ENCODE measurements around the gene SMARCAD1.
A peak's percentile ranks its signal among the peaks of the same experiment; 100 is the strongest.
"Not testable (repeated sequence)": the region's sequence is repeated elsewhere in the genome, so short reads cannot be mapped to it uniquely, and the experiment has no call there.

The SMARCAD1 gene

DNA sequence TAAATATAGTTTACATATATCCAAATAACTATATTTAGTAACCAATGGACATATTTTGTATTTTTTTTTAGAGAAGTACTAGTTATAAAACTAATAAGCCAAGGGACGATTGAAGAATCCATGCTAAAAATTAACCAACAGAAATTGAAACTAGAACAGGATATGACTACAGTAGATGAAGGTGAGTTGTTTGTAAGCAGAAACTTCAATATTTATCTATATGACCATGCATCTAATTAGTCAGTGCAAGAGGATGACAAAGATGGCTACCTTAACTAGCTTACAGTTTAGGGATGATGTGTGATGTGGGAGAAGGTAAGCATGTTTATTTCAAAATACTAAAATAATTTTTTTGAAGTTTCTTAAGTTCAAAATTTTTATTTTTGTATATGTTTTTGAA, 77.2 kb downstream of the SMARCAD1 start:
- in situ Hi-C loops (cut with MboI; ENCODE audit: low pct_unique_long_range_greater_than_20kb, low sequenced_read_pairs) = no loop called here
- no peak for DNase-seq

DNA sequence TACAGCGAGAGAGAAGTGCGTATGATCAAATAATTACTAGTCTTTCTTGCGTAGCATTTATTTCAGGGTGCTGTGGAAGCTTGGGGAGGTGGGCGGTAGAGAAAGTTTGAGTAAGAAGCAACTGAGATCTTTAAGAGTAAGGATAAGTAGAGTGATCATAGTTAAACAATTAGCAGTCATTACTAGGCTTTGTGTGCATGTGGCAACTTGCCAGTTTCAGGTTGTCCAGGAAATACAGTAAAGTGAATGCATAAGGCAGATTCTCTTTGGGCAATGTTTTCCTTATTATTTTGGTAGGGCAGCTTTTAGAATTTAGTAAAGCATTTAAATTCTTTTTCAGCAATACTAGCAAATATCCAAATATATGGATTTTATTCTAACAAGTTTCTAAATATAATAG, 78.0 kb downstream of the SMARCAD1 start:
- in situ Hi-C loops (cut with MboI; ENCODE audit: low pct_unique_long_range_greater_than_20kb, low sequenced_read_pairs) = no loop called here
- no peak for DNase-seq

DNA sequence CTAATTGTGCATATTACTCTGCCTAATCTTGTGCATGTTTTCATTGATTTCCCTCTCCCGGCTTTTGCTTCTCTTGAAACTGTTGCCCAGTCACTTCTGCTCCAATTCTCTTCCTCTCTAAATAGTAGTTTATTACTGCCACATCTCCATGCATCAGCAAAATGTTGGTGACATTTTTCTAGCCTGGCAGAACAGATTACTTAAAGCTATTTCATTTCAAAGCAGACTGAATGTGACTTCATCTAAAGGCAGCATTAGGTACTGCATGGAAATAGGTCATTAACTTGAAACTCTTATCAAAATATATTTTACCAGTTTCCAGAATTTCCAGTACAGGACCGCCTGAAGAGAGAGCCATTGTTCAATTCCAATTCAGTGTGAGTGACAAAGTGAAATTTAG, 82.6 kb downstream of the SMARCAD1 start:
- in situ Hi-C loops (cut with MboI; ENCODE audit: low pct_unique_long_range_greater_than_20kb, low sequenced_read_pairs) = no loop called here
- no peak for DNase-seq

DNA sequence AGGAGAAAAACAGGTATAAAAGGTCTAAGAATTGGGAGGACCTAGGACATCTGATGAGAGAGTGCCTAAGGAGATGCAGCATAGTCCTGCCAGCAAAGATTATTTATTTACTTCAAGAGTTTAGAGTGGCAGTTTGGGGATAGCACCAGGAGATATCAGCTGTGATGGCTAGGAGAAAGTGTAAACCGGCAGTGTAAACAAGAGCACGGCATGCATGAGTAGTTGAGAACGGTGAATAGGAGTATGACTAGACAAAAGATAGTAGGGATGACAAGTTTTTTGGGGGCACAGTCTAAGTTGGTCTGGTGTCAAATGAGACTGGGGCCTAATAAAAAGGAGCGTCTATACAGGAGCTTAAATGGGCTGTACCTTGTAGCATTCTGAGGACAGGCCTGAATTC, 86.3 kb downstream of the SMARCAD1 start:
- in situ Hi-C loops (cut with MboI; ENCODE audit: low pct_unique_long_range_greater_than_20kb, low sequenced_read_pairs) = not testable (repeated sequence)

DNA sequence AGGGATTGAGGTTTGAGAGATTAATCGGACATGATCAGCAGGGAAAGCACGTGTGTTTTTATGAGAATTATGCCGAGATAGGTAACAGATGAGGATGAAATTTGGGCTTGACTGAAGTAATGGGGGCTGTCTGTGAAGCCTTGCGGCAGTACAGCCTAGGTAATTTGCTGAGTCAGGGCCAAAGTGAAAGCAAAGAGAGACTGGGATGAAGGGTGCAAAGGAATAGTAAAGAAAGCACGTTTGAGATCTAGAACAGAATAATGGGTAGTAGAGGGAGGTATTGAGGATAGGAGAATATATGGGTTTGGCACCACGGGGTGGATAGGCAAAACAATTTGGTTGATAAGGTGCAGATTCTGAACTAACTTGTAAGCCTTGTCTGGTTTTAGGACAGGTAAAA, 87.8 kb downstream of the SMARCAD1 start:
- DNase-seq; in situ Hi-C loops (cut with MboI; ENCODE audit: low pct_unique_long_range_greater_than_20kb, low sequenced_read_pairs): not testable (repeated sequence)

More for the DNA sequence above, 86.3 kb downstream of the SMARCAD1 start:
- not testable (repeated sequence) for DNase-seq

DNA sequence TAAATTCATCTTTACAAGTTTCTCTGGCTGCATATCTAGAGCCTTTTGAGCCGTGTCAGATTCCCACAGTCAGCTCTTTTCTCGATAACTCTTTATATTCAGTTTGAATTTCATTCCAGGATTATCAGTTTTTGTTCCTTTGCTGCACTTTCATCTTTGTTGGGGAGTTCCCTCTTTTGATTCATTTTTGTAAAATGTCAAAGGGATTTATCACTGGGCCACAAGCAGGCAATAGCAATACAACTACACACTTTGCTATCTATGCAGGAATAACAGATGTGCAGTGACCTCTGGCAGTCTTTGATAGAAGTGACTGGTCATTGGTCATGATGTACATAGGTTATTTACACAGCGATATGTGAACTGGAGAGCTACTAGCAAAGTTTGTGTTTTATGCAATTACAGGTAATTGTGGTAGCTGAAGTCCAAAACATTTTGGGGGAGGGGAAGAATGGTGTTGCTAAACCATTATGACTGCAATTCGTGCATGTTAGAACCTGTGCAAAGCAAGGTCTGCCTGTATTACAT, 91.1 kb downstream of the SMARCAD1 start:
- in situ Hi-C loops (cut with MboI; ENCODE audit: low pct_unique_long_range_greater_than_20kb, low sequenced_read_pairs) = no loop called here
- no peak for DNase-seq

DNA sequence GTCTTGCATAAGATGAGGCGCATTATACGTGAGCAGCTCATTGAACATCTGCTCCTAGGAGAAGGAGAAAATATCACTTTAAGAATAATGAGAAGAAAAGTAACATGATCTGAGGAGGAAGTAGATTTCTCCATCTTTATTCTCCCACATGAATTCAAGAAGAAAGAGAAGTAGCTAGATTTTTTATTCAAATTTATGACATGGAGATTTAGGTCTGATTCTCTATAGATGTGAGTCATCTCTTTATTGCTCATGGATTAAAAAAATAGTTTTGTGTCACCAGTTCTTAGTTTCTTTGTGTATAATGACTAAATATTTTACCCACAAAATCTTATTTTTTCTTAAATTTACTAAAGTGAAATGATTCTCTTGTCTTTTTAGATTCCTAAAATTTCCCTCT, 94.5 kb downstream of the SMARCAD1 start:
- no peak for DNase-seq
- in situ Hi-C loops (cut with MboI; ENCODE audit: low pct_unique_long_range_greater_than_20kb, low sequenced_read_pairs) = no loop called here

DNA sequence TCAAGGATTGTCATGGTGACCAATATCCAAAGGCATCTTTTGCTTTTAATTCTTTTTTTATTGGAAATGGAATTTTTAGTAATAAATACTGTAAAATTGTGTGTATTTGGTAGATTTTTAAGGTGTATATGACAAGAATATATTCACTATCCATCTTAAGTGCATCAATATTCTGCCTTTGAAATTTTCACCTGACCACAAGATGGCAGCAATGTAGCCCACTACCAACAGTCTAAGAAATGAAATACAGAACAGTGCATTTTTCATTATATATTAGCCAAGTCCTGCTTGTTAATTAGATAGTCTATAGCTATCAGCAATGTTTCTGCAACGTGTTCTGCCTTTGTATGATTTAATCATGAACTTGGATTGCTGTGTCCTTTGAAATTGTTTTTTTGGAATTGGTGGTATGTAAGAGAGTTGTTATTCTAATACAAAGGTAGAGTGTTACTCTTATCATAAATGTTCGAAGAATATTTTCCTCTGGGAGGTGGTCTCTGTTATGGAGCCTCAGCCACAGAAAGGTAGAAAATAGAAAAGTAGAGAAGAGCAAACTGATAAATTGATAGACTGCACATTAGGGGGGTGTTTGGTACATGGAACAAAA, 96.8 kb downstream of the SMARCAD1 start:
- in situ Hi-C loops (cut with MboI; ENCODE audit: low pct_unique_long_range_greater_than_20kb, low sequenced_read_pairs) = no loop called here
- peak; percentile 57 for DNase-seq

DNA sequence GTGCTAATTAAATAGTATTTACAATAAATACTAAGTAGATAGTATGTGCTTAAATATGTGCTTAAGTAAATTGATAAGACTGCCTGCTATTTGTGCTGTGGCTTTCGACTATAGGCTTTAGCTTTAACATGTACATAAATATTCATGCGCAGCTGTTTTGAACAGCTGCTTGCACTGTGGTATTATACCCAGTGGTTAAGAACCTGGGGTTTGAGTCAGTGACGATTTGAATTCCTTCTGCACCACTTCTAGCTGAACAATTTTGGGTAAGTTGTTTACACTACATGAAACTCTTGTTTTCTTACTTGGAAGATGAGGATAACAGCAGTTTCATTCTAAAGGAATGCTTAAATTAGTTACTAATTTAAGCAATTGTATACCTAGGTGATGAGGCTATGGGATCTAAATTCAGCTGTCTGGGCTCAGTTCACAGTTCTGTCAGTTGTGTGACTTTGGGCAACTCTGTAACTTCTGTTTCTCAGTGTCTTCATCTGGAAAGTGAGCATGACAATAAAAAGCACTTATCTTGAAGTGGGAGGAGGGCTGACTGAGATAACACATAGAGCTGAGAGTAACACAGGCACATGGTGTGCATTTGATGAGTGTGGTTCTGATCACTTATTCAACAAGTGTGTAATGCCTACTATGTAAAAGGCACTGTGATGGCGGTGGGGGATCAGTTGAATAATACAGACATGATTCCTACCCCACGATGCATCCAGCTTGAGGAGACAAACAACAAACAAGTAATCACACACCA, 98.0 kb downstream of the SMARCAD1 start:
- in situ Hi-C loops (cut with MboI; ENCODE audit: low pct_unique_long_range_greater_than_20kb, low sequenced_read_pairs) = no loop called here
- DNase-seq = no peak

DNA sequence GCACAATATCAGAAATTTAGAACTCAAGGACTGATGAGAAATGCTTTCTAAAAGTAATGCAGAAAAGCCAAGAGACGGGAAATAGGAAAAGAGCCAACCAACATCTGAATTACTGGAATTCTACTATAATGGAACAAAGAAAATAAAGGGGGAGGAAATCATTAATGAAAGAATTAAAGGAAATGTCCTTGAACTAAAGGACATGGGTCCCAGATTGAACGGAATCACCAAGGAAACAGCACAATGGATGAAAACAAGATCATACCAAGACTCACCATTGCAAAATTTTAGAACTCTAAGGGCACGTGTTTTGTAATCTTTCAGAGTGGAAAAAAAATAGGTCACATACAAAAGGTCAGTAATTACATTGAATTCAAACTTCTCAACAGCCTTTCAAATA, 99.0 kb downstream of the SMARCAD1 start:
- in situ Hi-C loops (cut with MboI; ENCODE audit: low pct_unique_long_range_greater_than_20kb, low sequenced_read_pairs) = no loop called here
- DNase-seq = no peak

DNA sequence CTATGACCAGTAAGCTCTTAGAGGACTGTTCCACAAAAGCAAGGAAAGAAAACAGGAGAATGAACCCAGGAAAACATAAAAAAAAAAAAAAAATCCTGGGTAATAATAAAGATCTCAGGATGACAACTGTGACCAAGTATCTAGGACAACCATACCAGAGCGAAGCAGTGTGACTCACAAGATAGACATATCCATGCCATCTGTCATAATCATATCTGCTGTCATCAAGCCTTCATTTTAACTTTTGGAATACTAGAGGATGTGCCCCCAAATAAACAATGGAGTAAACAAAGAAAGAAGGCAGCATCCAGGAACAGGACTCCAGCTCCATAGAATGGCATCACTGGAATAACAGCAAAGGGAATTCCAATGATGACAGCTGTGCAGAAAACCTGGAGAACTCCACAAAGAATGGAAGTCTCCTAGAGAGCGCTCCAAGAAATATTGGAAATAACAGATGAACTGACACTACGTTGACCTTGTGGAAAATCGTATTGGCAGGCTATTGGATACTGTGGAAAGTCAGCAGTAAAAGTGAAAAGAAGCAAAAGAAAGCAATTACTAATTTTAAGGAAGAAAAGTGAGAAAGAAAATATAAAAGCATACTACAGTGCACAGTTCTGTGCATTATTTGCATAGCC, 99.7 kb downstream of the SMARCAD1 start:
- in situ Hi-C loops (cut with MboI; ENCODE audit: low pct_unique_long_range_greater_than_20kb, low sequenced_read_pairs) = no loop called here
- DNase-seq = no peak

DNA sequence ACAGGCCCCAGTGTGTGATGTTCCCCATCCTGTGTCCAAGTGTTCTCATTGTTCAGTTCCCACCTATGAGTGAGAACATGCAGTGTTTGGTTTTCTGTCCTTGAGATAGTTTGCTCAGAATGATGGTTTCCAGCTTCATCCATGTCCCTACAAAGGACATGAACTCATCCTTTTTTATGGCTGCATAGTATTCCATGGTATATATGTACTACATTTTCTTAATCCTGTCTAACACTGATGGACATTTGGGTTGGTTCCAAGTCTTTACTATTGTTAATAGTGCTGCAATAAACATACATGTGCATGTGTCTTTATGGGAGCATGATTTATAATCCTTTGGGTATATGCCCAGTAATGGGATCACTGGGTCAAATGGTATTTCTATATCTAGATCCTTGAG, 112.3 kb downstream of the SMARCAD1 start:
- DNase-seq; in situ Hi-C loops (cut with MboI; ENCODE audit: low pct_unique_long_range_greater_than_20kb, low sequenced_read_pairs): not testable (repeated sequence)

DNA sequence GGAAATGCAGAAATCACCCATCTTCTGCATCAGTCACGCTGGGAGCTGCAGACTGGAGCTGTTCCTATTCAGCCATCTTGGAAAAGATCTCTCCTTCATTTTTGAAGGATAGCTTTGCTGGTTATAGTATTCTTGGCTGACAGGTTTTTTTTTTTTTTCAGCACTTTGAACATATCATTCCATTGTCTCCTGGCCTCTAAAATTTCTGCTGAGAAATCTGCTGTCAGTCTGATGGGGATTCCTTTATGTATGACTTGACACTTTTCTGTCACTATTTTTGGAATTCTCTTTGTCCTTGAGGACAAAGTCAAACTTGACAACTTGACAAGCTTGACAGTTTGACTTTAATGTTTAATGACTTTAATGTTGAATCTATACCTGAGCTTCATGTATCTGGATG, 118.2 kb downstream of the SMARCAD1 start:
- in situ Hi-C loops (cut with MboI; ENCODE audit: low pct_unique_long_range_greater_than_20kb, low sequenced_read_pairs) = no loop called here
- DNase-seq = no peak

DNA sequence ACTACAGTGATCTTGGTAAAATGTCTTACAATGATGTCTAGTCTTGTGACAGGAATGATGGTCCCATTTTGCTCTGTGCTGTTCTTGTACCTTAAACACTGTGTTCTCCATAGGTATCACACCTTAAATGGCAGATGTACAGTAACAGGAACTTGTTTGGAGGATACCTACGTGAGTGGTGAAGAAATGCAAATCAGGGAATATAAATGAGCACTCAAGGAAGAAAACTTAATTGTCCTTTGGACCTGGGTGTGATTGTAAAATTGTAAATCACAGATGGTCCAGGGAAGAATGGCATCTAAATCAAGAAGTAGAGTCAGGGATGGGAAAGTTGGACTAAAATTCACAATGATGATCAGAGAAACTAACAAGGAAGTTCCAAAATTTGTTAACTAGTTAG, 122.3 kb downstream of the SMARCAD1 start:
- DNase-seq = no peak
- in situ Hi-C loops (cut with MboI; ENCODE audit: low pct_unique_long_range_greater_than_20kb, low sequenced_read_pairs) = no loop called here

DNA sequence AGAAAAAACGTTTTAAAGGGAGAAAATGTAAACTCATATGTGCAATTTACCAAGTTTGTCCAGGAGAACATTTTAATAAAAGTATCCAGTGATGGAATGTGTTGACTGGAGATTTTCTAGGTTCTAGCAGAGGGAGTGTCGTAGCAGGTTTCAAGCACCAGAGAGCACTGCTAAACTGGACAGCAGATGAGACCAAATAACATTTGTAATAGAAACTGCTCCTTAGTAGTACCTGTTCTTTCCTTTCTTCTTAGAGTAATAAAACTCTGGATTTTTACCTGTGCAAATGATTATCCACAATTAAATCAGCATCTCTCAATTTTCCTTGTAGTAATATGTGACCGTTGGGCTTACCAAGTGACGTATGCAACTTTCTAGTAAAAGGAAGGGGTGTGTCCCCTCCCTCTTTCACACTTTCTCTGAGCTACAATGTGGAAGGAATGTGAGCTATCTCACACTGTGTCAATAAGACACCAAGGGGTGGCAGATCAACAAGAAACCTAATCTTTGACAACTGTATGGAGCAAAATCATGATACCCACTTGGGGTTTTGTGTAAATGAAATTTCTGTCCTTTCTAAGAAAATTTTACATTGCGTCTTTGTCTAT, 125.4 kb downstream of the SMARCAD1 start:
- in situ Hi-C loops (cut with MboI; ENCODE audit: low pct_unique_long_range_greater_than_20kb, low sequenced_read_pairs) = no loop called here
- no peak for DNase-seq

DNA sequence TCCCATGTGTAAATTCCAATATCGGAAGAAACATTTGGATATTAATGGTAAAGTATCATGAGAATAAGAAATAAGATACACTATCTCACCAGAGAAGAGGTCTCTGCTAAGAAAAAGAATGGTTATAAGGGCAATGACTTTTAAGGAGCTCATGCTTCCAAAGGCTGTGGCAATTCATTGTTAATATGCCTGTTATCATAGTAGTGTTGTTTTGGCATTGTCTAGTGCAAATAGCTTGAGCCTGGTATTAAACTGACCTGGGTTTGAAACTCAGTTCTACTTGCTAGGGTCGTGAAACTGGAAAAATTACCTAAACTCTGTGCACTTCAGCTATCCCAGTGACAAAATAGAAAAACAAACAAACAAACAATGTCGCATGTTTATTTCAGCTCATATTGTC, 126.2 kb downstream of the SMARCAD1 start:
- in situ Hi-C loops (cut with MboI; ENCODE audit: low pct_unique_long_range_greater_than_20kb, low sequenced_read_pairs) = no loop called here
- DNase-seq = no peak

DNA sequence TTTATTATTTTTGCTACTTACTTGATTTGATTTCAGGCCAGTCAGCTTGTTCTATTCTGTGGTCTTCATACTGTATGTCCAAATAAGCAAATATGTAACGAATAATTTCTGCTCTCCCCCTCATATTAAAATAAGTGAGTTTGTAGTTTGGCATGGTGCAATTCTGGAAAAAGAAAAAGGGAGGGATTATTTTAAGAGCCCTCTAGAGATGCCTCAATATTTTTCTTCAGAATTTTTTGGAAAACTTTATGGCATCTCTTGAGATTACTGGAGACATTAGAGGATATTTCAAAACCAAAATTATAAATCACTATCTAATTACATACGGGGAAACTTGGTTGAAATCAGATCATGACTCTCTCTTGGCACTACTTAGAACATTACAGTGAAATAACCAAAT, 126.8 kb downstream of the SMARCAD1 start:
- in situ Hi-C loops (cut with MboI; ENCODE audit: low pct_unique_long_range_greater_than_20kb, low sequenced_read_pairs) = no loop called here
- DNase-seq = no peak

DNA sequence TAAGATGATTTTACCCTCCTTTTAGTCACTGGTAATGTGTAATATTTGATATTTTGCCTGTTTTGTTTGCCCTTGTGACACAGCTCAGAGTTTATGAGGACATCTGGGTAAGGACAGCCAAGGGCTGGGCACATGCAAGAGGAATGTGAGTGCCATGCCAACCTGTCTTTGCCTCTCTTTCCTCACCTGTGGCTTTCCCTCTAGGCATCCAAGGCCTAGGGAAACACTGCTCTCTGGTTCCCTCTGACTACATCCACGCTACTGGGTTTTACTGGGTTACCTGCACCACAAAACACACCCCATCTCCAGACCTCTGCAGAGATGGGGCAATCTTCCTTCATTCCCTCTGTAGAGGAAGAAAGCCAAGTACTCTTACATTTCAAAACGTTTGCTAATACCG, 127.3 kb downstream of the SMARCAD1 start:
- in situ Hi-C loops (cut with MboI; ENCODE audit: low pct_unique_long_range_greater_than_20kb, low sequenced_read_pairs) = no loop called here
- DNase-seq = no peak

DNA sequence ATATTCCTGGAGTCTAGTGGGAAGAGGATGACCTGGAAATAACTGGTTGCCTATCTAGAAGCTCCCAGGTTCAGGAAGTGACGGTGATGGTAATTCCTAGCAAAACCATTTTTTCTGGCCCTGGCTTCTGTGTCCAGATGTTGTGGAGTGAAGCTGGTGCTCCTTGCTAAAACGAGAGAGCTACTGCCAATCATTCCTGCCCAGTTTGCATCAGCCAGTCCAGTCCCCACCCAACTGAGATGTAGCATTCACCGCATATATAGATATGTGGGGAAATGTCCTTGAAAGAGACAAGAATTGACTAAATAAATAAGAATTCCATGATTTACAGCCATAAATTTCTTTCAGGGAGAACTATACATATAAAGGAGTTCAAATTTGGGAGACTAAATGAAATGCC, 128.6 kb downstream of the SMARCAD1 start:
- in situ Hi-C loops (cut with MboI; ENCODE audit: low pct_unique_long_range_greater_than_20kb, low sequenced_read_pairs) = no loop called here
- no peak for DNase-seq

DNA sequence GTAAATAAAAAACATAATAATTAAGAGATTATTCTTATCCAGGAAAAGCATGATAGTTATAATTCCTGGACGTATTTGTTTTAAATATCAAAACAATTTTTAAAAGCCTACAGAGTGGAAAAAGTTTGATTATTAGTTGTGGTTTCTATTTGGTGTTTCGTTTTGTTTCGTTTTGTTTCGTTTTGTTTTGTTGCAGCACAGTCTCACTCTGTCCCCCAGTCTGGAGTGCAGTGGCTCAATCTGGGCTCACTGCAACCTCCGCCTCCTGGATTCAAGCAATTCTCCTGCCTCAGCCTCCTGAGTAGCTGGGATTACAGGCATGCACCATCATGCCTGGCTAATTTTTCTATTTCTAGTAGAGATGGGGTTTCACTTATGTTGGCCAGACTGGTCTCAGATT, 129.1 kb downstream of the SMARCAD1 start:
- in situ Hi-C loops (cut with MboI; ENCODE audit: low pct_unique_long_range_greater_than_20kb, low sequenced_read_pairs); DNase-seq: not testable (repeated sequence)

Measured in KBM-7 (cell line).